HG03095 (cell line): ENCODE measurements around the gene WDR88.
"Not testable (repeated sequence)": the region's sequence is repeated elsewhere in the genome, so short reads cannot be mapped to it uniquely, and the experiment has no call there.

Experiments
- ATAC-seq: cut with Tn5 transposase; IDR thresholded peaks from one replicate; pipeline ENCODE4 v1.9.1; 2021; ENCODE audit warnings: moderate library complexity; ENCODE audit not compliant: unreplicated experiment

Gene WDR88

GRCh38 chr19:33168528-33168927 lies 36.6 kb downstream of the WDR88 start:
- no peak for ATAC-seq

DNA sequence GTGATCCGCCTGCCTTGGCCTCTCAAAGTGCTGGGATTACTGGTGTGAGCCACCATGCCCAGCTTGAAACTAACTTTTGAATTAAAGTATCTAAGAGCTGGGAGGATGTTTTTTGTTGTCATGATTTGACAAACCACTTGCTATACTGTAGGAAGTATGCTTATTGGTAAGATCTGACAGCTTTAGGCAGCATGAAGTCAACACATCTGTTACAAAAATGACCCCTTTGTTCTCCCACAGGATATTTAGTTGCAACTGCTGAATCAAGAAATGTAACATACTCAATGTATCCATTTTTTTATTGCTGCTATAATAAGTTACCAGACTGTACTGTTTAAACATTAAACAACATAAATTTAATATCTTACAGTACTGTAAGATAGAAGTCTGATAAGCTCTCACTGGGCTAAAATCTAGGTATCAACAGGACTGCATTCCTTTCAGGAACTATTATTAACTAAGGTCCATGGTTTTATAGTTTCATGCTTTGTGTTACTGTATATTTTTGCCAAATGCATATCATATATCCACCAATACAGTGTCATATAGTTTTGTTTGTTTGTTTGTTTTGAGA lies 39.4 kb downstream of the WDR88 start:
- no peak for ATAC-seq

GRCh38 chr19:33171916-33172359 lies 40.0 kb downstream of the WDR88 start:
- no peak for ATAC-seq

DNA sequence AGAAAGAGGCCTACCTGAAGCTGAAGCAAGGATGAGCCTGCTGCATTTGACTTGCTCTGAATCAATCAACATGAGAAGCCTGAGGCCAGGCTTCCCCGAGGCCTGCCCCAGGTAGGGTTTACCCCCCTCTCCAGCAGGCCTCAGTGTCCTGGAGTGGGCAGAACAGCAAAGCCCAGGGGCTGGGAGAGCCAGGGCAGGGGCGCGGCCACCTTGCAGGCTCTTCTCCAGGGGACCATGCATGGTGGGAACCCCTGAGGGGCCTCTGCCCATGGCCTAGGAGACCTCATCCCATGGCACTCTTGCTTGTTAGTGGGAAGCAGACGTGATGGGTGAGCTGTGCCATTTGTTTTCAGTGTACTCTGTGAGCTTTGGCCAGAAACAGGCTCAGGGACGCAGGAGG lies 42.3 kb downstream of the WDR88 start:
- ATAC-seq, result no peak

GRCh38 chr19:33175156-33175782 lies 43.4 kb downstream of the WDR88 start:
- no peak for ATAC-seq

- ATAC-seq, result no peak
Measured at GRCh38 chr19:33175886-33176669, 44.2 kb downstream of the WDR88 start.

DNA sequence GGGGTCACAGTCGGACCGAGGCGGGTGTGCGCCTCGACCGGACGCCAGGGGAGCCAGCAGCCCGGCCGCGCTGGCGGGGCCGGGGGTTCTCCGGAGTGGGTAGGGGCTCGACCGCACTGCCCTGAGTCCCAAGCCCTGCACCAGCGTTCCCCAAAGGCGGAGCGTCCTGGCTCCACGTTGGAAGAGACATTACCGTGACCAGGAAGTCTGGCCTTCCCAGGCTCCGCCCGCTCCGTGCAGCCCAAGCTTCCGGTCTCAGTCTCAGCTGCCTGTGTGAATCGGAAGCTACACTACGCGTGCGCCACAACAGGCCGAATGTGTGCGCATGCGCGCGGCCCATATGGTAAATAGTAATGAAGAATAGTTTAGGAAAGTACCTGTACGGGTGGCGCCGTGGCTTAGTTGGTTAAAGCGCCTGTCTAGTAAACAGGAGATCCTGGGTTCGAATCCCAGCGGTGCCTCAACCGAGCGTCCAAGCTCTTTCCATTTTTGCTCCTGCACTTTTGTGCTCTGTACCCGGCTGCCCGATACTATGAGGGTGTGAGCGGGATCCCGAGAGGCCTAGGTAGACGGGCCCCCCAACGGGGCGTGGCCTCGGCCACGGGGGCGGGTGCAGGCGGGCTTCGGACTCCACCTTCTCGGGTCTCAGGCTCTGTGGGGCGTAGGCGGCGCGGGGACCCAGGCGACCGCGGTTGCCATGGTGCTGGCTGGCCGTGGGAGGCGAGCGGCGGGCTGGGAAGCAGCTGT lies 44.9 kb downstream of the WDR88 start:
- peak; percentile 71 for ATAC-seq

- no peak for ATAC-seq
Measured at GRCh38 chr19:33177417-33177979, 45.6 kb downstream of the WDR88 start.

- ATAC-seq, result no peak
Measured at GRCh38 chr19:33186431-33187182, 54.7 kb downstream of the WDR88 start.

DNA sequence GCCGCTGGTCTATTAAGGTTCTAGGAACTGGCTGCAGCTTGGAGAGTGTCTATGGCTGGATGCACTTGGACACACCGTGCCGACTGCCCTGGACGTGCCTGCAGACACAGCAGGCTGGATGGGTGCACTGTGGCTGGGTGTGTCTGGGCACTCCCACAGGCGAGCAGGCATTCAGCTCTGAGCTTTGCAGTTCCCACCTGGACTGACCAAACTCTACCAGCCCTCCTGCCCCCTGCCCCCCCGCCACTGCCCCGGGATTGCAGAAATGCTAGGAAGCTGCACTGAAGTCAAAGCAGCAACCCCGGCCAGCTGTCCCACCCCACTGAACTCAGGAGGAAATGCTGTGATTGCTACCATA lies 55.2 kb downstream of the WDR88 start:
- ATAC-seq, result no peak

- no peak for ATAC-seq
Measured at GRCh38 chr19:33189453-33189852, 57.5 kb downstream of the WDR88 start.

GRCh38 chr19:33191092-33191491 lies 59.2 kb downstream of the WDR88 start:
- not testable (repeated sequence) for ATAC-seq

- no peak for ATAC-seq
Measured at GRCh38 chr19:33191501-33191900, 59.6 kb downstream of the WDR88 start.

- ATAC-seq, result no peak
Measured at GRCh38 chr19:33192010-33192409, 60.1 kb downstream of the WDR88 start.

DNA sequence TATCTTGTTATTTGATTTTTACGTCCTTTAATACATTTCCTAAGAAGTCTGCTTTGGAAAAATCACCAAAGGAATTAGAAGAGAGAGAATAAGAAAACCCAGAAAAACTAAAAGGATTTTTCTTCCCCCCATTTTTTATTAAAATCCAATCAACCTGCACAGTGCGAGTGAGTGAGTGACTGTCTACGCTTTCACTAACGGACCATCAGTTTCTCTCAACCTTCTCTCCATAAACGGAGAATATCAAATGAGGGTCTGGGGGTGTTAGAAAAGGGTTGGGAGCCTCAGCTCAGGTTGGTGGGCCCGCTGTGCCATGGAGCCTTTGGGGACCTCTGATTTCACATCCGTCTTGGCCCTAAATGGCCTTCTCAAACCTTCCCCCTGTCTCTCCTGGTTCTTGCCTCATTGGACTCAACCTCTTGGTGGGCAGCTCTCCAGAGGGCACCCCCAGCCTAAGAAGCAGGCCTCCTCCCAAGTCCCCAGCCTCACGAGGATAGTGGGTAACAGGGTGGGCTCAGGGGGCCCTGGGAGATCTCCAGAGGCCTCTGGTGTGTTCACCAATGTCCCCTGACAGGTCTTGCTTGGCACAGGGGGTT lies 61.5 kb downstream of the WDR88 start:
- no peak for ATAC-seq

DNA sequence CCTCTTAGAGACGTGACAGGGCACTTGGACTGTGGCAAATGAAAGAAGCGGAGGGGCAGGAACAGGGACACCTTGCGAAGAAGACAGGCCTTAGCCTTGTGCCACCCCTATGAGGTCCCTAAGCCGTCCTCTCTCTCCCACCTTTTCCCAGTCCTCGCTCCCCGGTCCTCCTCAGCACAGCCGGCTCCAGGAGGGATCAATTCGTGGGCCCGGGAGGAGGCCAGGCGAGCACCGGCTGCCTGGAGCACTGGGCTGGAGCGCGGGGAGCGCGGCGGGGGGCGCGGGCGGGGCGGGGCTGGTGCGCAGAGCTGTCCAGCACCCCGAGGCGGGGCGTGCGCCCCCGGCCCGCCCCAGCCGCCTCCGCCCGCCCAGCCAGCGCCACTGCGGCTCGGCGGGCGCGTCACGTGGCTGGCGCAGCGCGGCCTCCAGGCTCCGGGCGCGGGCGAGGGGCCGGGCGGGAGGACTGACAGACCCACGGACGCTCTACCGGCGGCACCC lies 62.0 kb downstream of the WDR88 start, which contains the start of gene LRP3:
TSS of gene LRP3 (plus strand) at position 466 of the 498 bp plus-strand sequence. CDS start 456 bp downstream, outside the sequence.
- ATAC-seq, result no peak

DNA sequence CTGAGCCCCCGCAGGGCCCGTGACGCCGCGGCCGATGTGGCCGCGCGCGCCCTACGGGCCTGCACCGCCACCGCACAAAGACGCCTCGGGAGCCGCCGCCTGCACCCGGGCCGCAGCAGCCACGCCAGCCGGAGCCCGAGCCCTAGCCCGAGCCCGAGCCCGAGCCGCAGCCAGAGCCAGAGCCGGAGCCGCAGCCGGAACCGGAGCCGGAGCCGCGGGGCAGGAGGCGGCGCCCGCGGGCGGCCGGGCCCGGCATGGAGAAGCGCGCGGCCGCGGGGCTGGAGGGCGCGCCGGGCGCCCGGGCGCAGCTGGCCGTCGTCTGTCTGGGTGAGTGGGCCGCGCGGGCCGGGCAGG lies 62.6 kb downstream of the WDR88 start:
- no peak for ATAC-seq

DNA sequence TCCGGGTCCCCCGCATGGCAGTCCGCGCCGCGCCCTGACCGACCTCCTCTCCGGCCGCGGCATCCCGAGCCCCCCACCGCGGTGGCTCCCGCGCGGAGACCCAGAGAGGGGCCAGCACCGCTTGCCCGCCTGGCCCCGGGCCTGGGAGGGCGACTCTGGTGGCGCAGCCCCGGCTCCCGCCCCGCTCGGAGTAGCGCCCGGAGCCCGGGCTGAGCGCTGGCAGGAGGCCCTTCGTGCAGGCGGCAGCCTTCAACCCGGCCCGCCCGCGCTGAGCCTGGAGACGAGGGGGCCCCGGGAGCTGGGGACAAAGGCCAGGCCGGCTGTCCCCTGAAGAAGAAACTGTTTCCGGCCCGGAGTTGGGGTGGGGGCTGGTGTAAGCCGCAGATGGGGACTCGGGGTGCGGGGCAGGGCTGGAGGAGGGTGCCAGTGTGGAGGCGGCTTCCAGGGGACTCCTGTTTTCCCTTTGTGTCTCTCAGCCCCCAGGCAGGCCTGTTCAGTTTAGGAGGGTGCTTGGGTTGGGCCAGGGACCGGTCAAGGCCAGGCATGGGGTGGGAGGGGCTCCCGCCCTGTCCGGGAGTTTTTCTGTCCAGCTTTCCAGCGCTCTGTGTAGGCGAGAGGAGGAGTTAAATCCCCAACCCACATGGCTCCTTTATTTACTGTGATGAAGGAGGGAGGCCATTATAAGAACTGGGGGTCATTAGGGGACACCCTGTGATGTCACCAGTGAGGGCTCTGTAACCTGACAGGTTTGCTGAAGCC lies 63.2 kb downstream of the WDR88 start:
- no peak for ATAC-seq
